Measurements from ENCODE around the gene GLI3. TPM values are rescaled to one million over a fixed set of nuclear protein-coding genes. Genes with fewer than 3 reads are reported as not detected.
A peak's percentile ranks its signal among the peaks of the same experiment; 100 is the strongest.

GLI3 gene
- total and polyA plus RNA-seq, 10 of the 15 experiments (the other 5 are each of a cell fraction or from before 2014, with no cell fraction given) = 0.01 TPM; not detected in 8

- ChIA-PET SMC1A (ENCODE audit: uncharacterized antibody, unreplicated experiment) (interaction anchor here (1.0 to 2.4 kb wide), 5 partner anchors 8 to 48 kb away, joined by 3 to 11 read pairs (median 7); no protein-coding TSS in a partner anchor), CTCF (interaction anchor here (0.9 to 6.5 kb wide), 2 partner anchors 12 to 42 kb away, joined by 3 to 66 read pairs; no protein-coding TSS in a partner anchor), POLR2A (interaction anchor here (1.2 kb wide), 1 partner anchor 11 kb away, joined by 3 read pairs; no protein-coding TSS in a partner anchor), RAD21 (ENCODE audit: unreplicated experiment) (interaction anchor here (1.0 to 3.4 kb wide), 4 partner anchors 10 to 49 kb away, joined by 3 to 11 read pairs (median 7); no protein-coding TSS in a partner anchor)
- Histone ChIP-seq H3K79me2 (ENCODE audit: control insufficient read depth, insufficient read depth, low read length) (no peaks in the 10 kb centered on the region), H3K4me3 (no peak overlapping the region), H3K9ac (ENCODE audit: control insufficient read depth, insufficient read depth, low read length) (no peak overlapping the region), H3K27ac (ENCODE audit: control insufficient read depth, insufficient read depth) (no peak overlapping the region), H3K9me3 (replicated peaks; ENCODE audit: control insufficient read depth, insufficient read depth, low read length) (no peaks in the 10 kb centered on the region; the same call in 1 of the 3 replicates), H3K4me1 (ENCODE audit: control insufficient read depth, insufficient read depth, low read length) (peaks cover 3% of the 10 kb centered on the region; the same call in 1 of the 2 replicates), H2AFZ (ENCODE audit: control insufficient read depth, low read depth, low read length) (peak overlapping the region; percentile 7; the same call in 1 of the 2 replicates), H3K4me2 (ENCODE audit: control insufficient read depth, insufficient read depth) (no peak overlapping the region; the same call in 1 of the 2 replicates), H4K20me1 (ENCODE audit: control insufficient read depth, insufficient read depth) (no peaks in the 10 kb centered on the region), H3K36me3 (ENCODE audit: control insufficient read depth in 2 of 2, insufficient read depth in 2 of 2, low read length in 1 of 2) (no peaks in the 10 kb centered on the region), H3K27me3 (replicated peaks in 1 of 2; ENCODE audit: control insufficient read depth in 2 of 2, insufficient read depth in 2 of 2, low read length in 1 of 2) (no peaks in the 10 kb centered on the region)
- WGBS (ENCODE audit: insufficient coverage, insufficient replicate concordance, low lambda C conversion rate, missing lambda C conversion rate) = 29% methylated on average over 4 of the region's 4 CpGs
- in situ Hi-C loops (cut with MboI) = loop anchor here (25.0 kb wide), 1 partner anchor 1907 kb away; no protein-coding TSS in a partner anchor
- BruUV-seq (replicated peaks) = no TSS peak
- intact Hi-C loops (cut with micrococcal nuclease; ENCODE audit: unreplicated experiment) = no loop called here
- ATAC-seq (no peak), FAIRE-seq (no peak), DNase-seq (ENCODE audit: low read depth, low spot score) (no peak)
- TF ChIP-seq MTA2 (IDR thresholded peaks at IDR 0.05; ENCODE audit: low read depth) = no peak
- TF ChIP-seq BACH1 (IDR thresholded peaks at IDR 0.05; ENCODE audit: borderline replicate concordance) = no peak
- no peak for TF ChIP-seq TBL1XR1 (IDR thresholded peaks at IDR 0.05; ENCODE audit: low read depth, low read length)
- TF ChIP-seq ZBTB40 (IDR thresholded peaks at IDR 0.05; ENCODE audit: borderline replicate concordance) = no peak
- TF ChIP-seq CREB1 (IDR thresholded peaks at IDR 0.05; ENCODE audit: low read depth) = no peak
- TF ChIP-seq SIN3A (IDR thresholded peaks at IDR 0.05; ENCODE audit: low read depth, low read length) = no peak
- TF ChIP-seq BCL11A (IDR thresholded peaks at IDR 0.05; ENCODE audit: low read depth, low read length) = no peak
- no peak for TF ChIP-seq NBN (IDR thresholded peaks at IDR 0.05)
- no peak for TF ChIP-seq KLF5 (IDR thresholded peaks at IDR 0.05; ENCODE audit: partially characterized antibody)
- no peak for TF ChIP-seq MEF2A (IDR thresholded peaks at IDR 0.05; ENCODE audit: insufficient read depth, low read depth, low read length)
- TF ChIP-seq POLR2AphosphoS5 (IDR thresholded peaks at IDR 0.05; ENCODE audit: low read length) = no peak
- TF ChIP-seq POU2F2 (IDR thresholded peaks at IDR 0.05; ENCODE audit: borderline replicate concordance, low read depth, low read length) = no peak
- no peak for TF ChIP-seq NFYB (IDR thresholded peaks at IDR 0.05; ENCODE audit: insufficient read depth, low read depth, low read length)
- 0 out of 2 replicates have a peak, but pooled peaks have one; percentile 9 for TF ChIP-seq RUNX3 (IDR thresholded peaks at IDR 0.05; ENCODE audit: low read length)
- no peak for TF ChIP-seq CBFB (IDR thresholded peaks at IDR 0.05; ENCODE audit: low read depth)
- 0 out of 2 replicates have a peak, but pooled peaks have one; percentile 23 for TF ChIP-seq SPI1 (IDR thresholded peaks at IDR 0.05; ENCODE audit: borderline replicate concordance, insufficient read depth, low read depth, low read length)
- no peak for TF ChIP-seq EGR1 (IDR thresholded peaks at IDR 0.05; ENCODE audit: borderline replicate concordance in 1 of 2, low read depth in 2 of 2, low read length in 2 of 2)
- TF ChIP-seq, protein P1, sequence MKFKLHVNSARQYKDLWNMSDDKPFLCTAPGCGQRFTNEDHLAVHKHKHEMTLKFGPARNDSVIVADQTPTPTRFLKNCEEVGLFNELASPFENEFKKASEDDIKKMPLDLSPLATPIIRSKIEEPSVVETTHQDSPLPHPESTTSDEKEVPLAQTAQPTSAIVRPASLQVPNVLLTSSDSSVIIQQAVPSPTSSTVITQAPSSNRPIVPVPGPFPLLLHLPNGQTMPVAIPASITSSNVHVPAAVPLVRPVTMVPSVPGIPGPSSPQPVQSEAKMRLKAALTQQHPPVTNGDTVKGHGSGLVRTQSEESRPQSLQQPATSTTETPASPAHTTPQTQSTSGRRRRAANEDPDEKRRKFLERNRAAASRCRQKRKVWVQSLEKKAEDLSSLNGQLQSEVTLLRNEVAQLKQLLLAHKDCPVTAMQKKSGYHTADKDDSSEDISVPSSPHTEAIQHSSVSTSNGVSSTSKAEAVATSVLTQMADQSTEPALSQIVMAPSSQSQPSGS (IDR thresholded peaks at IDR 0.05; ENCODE audit: low read length) = peak; percentile 46; the same call in 1 of the 2 replicates
- peak; percentile 85 for TF ChIP-seq NR2F1 (conservative IDR thresholded peaks at IDR 0.05)
- TF ChIP-seq ZNF384 (IDR thresholded peaks at IDR 0.05; ENCODE audit: borderline replicate concordance, low read depth, low read length) = no peak
Measured at GRCh38 chr7:41930538-41931262, 306.3 kb downstream of the GLI3 start.

All from GM12878 (cell line).